CD4-positive, alpha-beta T cell (primary cell): ENCODE measurements around the gene SLC19A3. TPM values are rescaled to one million over a fixed set of nuclear protein-coding genes. Genes with fewer than 3 reads are reported as not detected.

Experiments
- ATAC-seq: fragments of 200-7000 bp; cut with Tn5 transposase; one replicate; pipeline ENCODE4 v1.10.0; 2022; ENCODE audit warnings: mild to moderate bottlenecking; ENCODE audit not compliant: poor library complexity
- CTCF ChIA-PET: fragments of 350-600 bp; sonication (Branson Sonifier 250); formaldehyde crosslinking; loops from one replicate; lab custom pipeline; 2021; ENCODE audit warnings: antibody characterized with exemption, inconsistent platforms; lab: Charles Lee
- POLR2A ChIA-PET: fragments of 350-600 bp; sonication (Branson Sonifier 250); formaldehyde crosslinking; loops from one replicate; lab custom pipeline; 2021; ENCODE audit warnings: antibody characterized with exemption, inconsistent platforms; lab: Charles Lee
- DNase-seq, 14 experiments: peaks; one replicate each; pipeline ENCODE4 v3.0.0-alpha.2; 2013 to 2020; ENCODE audit warnings: mixed read lengths in 2 of 14
- H3K27ac ChIP-seq, 2 donors: one replicate each; pipeline versions ENCODE4 v1.5.1 to v1.7.0; 2013; ENCODE audit warnings: low read length in 2 of 2, low read depth in 1 of 2, mild to moderate bottlenecking in 1 of 2
- H3K27me3 ChIP-seq, 2 experiments: 1 replicate in 1 of 2; 2 replicates in 1 of 2; pipeline versions ENCODE4 v1.6.1 to v1.7.0; 2013; ENCODE audit warnings: low read length in 2 of 2, control low read depth in 1 of 2, mild to moderate bottlenecking in 1 of 2, moderate library complexity in 1 of 2; ENCODE audit not compliant: insufficient read depth in 2 of 2, control insufficient read depth in 1 of 2
- H3K36me3 ChIP-seq: one replicate; pipeline ENCODE4 v1.6.1; 2013; ENCODE audit warnings: low read length, control low read depth; ENCODE audit not compliant: insufficient read depth
- H3K4me1 ChIP-seq: one replicate; pipeline ENCODE4 v1.6.1; 2013; ENCODE audit warnings: low read length, control low read depth; ENCODE audit not compliant: insufficient read depth
- H3K4me3 ChIP-seq: one replicate; pipeline ENCODE4 v1.5.1; 2013; ENCODE audit warnings: mild to moderate bottlenecking, low read length, moderate library complexity
- H3K9me3 ChIP-seq, 2 experiments: 1 replicate in 1 of 2; 2 replicates in 1 of 2; pipeline versions ENCODE4 v1.6.1 to v1.7.0; 2013; ENCODE audit warnings: low read length in 2 of 2, mild to moderate bottlenecking in 2 of 2, control low read depth in 1 of 2, moderate library complexity in 1 of 2; ENCODE audit not compliant: control insufficient read depth in 1 of 2, insufficient read depth in 1 of 2
- H3K27ac Mint-ChIP-seq: one replicate; pipeline ENCODE4 v1.8.0; 2020; ENCODE audit warnings: mixed read lengths
- H3K27me3 Mint-ChIP-seq: one replicate; pipeline ENCODE4 v1.8.0; 2021; ENCODE audit warnings: mixed read lengths
- H3K36me3 Mint-ChIP-seq: one replicate; pipeline ENCODE4 v1.8.0; 2021; ENCODE audit warnings: low read depth, mixed read lengths
- H3K4me1 Mint-ChIP-seq: one replicate; pipeline ENCODE4 v1.8.0; 2021; ENCODE audit warnings: low read depth, mixed read lengths
- H3K4me3 Mint-ChIP-seq: one replicate; pipeline ENCODE4 v1.8.0; 2020; ENCODE audit warnings: mild to moderate bottlenecking, mixed read lengths
- H3K9me3 Mint-ChIP-seq: one replicate; pipeline ENCODE4 v1.8.0; 2020; ENCODE audit warnings: mixed read lengths
- intact Hi-C, 2 experiments: fragments of 100-400 bp; cut with DNase I in 1 of 2; cut with micrococcal nuclease in 1 of 2; formaldehyde crosslinking; loops; one replicate each; pipeline versions ENCODE4 v1.15.1 to v1.9.0; 2023 to 2025; cut with DNase I, micrococcal nuclease
- total RNA-seq, 174 experiments: library from RNA in 2 of 174; stranded (reverse) in 2 of 174; gene quantifications; one replicate each; pipeline ENCODE4 v1.2.3 and lab custom pipeline; 2021 to 2026
- TF ChIP-seq, protein P1 (sequence below): fragments of 200-600 bp; IDR thresholded peaks from one replicate; pipeline ENCODE4 v1.8.0; 2022; ENCODE audit warnings: antibody characterized with exemption, mild to moderate bottlenecking

The SLC19A3 gene
- total RNA-seq, 2 experiments from 2014 or later, result not detected

DNA sequence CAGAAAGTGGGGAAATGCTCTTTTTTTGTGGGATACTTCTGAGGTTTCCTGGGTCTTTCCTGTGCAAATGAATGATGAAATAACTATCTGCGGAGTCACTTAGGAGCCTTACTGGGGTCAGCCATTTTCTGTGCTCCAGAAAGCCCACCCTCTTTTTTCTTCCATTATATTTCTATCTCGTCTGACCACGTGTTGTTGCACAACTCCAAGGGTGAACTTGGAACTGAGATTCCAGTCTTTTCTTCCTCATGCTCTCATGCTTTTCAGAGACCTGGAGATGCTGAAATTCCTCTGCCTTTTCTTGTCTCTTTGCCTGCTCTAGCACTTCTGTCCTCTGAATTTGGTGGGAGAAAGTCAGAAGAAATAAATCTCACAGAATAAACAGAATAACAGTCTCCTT, 56.0 kb downstream of the SLC19A3 start:
- Mint-ChIP-seq H3K27me3 (peaks cover 13% of the 10 kb centered on the region), H3K4me3 (no peak overlapping the region), H3K27ac (no peak overlapping the region), H3K9me3 (no peaks in the 10 kb centered on the region), H3K4me1 (no peaks in the 10 kb centered on the region), H3K36me3 (no peaks in the 10 kb centered on the region)
- no peak overlapping the region for H3K4me3 ChIP-seq
- intact Hi-C loops, result no loop called here
- no peaks in the 10 kb centered on the region for H3K9me3 ChIP-seq
- CTCF ChIA-PET, result no interaction called here
- DNase-seq, result no peak
- TF ChIP-seq, protein P1, sequence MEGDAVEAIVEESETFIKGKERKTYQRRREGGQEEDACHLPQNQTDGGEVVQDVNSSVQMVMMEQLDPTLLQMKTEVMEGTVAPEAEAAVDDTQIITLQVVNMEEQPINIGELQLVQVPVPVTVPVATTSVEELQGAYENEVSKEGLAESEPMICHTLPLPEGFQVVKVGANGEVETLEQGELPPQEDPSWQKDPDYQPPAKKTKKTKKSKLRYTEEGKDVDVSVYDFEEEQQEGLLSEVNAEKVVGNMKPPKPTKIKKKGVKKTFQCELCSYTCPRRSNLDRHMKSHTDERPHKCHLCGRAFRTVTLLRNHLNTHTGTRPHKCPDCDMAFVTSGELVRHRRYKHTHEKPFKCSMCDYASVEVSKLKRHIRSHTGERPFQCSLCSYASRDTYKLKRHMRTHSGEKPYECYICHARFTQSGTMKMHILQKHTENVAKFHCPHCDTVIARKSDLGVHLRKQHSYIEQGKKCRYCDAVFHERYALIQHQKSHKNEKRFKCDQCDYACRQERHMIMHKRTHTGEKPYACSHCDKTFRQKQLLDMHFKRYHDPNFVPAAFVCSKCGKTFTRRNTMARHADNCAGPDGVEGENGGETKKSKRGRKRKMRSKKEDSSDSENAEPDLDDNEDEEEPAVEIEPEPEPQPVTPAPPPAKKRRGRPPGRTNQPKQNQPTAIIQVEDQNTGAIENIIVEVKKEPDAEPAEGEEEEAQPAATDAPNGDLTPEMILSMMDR, result no peak
- H3K4me1 ChIP-seq, result peaks cover 2% of the 10 kb centered on the region
- POLR2A ChIA-PET, result no interaction called here
- no peak for ATAC-seq
- no peaks in the 10 kb centered on the region for H3K36me3 ChIP-seq
- no peaks in the 10 kb centered on the region for H3K27me3 ChIP-seq
- no peak overlapping the region for H3K27ac ChIP-seq

DNA sequence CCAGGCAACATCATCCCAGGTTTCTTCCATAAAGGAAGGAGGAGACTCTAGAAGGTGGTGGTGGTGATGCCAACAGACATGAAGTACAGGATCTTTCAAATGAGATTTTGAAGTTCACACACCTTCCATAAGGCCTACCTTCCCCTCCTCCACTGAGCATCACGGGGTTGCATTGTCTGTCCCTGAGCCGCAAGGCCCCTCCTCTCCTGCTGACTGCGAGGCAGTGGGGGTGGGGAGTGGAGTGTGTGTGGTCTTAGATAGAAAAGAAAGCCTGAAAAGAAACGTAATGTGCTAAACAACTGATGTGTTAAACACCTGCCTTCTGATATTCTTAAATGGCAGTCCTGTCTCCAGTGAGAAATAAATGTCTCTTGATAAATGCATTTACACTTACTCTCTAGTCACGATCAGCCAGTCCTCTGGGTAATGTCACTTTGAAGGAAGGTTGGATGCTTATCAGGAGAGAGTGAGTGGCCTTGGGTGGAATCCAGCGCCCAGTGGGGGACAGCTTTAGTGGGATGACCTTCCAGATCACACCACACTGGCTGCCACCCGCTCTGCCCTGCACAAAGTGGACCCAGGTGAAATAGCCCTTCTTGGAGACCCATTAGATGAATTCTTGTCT, 56.7 kb downstream of the SLC19A3 start:
- TF ChIP-seq, protein P1, result no peak
- Mint-ChIP-seq H3K27ac (no peak overlapping the region), H3K27me3 (peaks cover 13% of the 10 kb centered on the region), H3K4me1 (no peaks in the 10 kb centered on the region), H3K9me3 (no peaks in the 10 kb centered on the region), H3K4me3 (no peak overlapping the region), H3K36me3 (no peaks in the 10 kb centered on the region)
- Histone ChIP-seq H3K9me3 (no peaks in the 10 kb centered on the region), H3K36me3 (no peaks in the 10 kb centered on the region), H3K27ac (no peak overlapping the region), H3K4me1 (peaks cover 2% of the 10 kb centered on the region), H3K27me3 (no peaks in the 10 kb centered on the region), H3K4me3 (no peak overlapping the region)
- ATAC-seq (no peak), DNase-seq (no peak)
- POLR2A ChIA-PET, result no interaction called here
- CTCF ChIA-PET, result no interaction called here
- intact Hi-C loops, result no loop called here

DNA sequence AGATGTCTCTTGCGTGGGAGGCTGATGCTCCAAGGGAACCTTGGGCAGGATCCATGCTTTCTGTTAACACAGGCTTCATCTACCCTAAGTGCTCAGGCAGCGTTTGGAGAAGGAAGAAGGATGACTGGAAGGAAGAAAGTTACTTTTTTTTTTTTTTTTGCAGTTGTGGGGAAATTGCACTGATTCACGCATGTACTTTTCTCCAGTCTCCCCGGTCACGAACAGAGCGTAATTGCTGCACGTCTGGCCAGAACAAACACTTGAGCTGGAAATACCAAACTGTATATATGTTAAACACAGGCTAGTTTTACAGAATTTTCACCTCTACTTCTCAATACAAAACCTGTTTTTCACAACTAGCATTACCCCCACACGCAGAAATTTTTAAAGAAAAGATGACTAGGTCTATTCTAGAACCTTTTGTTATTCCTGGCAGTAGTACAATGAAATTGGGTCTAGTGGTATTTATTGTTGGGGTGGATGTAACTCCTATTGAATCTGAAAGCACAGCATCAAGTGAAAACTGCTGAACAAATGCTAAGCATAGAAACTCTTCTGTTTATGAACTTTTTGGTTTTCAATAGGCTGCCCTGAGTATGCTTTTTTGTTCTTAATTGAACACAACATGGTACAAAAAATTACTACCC, 60.5 kb downstream of the SLC19A3 start:
- CTCF ChIA-PET, result interaction anchor here (1.4 to 2.0 kb wide), 3 partner anchors 13 to 233 kb away, joined by 4 to 6 read pairs (median 6); no protein-coding TSS in a partner anchor
- Mint-ChIP-seq H3K27ac (no peak overlapping the region), H3K36me3 (no peaks in the 10 kb centered on the region), H3K4me3 (no peak overlapping the region), H3K4me1 (no peaks in the 10 kb centered on the region), H3K9me3 (no peaks in the 10 kb centered on the region), H3K27me3 (peaks cover 8% of the 10 kb centered on the region)
- DNase-seq (no peak), ATAC-seq (no peak)
- POLR2A ChIA-PET, result interaction anchor here (0.6 kb wide), 1 partner anchor 211 kb away, joined by 3 read pairs; no protein-coding TSS in a partner anchor
- H3K27ac ChIP-seq, result no peak overlapping the region
- no peak overlapping the region for H3K4me3 ChIP-seq
- TF ChIP-seq, protein P1, result no peak
- H3K27me3 ChIP-seq, result peaks cover 0 to 4% of the 10 kb centered on the region in 2 experiments
- intact Hi-C loops, result loop anchor here in 1 of 2 experiments (5.0 kb wide), 1 partner anchor 110 kb away; no protein-coding TSS in a partner anchor
- peaks cover 2% of the 10 kb centered on the region for H3K4me1 ChIP-seq
- H3K9me3 ChIP-seq, result no peaks in the 10 kb centered on the region
- H3K36me3 ChIP-seq, result no peaks in the 10 kb centered on the region
